ENCODE data around the gene ARHGAP12.
A peak's percentile ranks its signal among the peaks of the same experiment; 100 is the strongest.

The ARHGAP12 gene

DNA sequence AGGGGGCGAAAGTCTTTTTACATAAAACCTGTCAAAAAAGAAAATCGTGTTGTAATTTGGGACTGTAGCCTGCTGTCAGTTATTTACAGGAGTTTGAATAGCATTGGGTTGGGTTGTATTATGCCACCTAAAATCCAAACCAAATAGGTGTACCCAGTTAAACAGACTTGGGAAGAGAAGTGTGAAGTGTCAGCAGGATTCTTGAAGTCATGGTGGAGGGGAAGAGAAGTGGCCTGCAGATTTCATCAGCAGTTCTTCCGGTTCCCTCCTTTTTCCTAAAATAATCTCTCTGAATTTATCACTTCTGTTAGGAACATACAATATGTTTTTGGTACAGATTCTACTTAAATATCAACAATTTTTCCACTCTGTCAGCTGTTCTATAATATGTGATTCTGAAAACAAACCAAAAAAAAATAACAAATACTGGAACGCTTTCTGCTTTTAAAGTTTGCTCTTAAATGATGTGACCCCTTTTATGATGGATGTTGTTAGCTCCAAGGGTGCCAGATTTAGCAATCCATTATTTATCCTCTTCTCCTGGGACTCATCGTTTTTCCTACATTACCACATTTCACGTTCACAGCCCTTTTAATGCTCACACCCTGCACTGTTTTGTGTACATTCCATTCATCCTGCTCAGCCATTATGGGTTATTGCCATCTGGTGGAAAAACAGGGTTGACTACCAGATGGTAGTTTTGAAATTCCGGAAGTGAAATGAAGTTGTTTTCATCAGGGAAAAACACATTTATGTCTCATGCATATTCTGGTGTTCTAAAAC is 18.7 kb upstream of the ARHGAP12 start:
- DNase-seq, result peak; percentile 83

DNA sequence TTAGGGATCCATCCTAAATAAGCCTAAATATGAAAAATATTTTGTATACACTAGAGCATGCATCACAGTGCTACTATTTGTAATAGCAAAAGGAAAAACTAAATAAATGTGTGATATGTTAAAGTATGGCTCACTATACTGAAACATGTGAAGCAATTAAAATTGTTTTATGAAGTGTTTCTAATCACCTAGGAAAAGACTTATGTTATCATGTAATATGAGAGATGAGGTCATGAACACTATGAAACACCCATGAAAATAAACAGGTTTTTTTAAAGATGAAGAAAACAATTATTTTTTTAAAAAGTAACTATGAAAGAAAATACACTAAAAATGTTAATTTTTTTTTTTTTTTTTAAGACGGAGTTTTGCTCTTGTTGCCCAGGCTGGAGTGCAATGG is 16.8 kb upstream of the ARHGAP12 start:
- no peak for DNase-seq

DNA sequence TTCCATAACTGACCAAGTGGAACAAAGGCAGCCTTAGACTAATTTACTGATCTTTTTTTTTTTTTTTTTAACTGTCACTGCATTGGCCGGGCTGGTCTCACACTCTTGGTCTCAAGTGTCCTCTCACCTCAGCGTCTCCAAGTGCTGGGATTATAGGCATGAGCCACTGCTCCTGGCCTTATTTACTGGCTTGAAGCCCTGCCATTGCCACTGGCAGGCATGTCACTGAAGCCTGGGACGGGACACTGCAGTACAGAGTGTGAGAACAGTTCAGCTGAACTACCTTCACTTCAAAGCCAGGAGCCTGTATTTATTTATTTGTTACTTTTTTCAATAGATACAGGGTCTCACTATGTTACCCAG is 15.4 kb upstream of the ARHGAP12 start:
- DNase-seq, result no peak

DNA sequence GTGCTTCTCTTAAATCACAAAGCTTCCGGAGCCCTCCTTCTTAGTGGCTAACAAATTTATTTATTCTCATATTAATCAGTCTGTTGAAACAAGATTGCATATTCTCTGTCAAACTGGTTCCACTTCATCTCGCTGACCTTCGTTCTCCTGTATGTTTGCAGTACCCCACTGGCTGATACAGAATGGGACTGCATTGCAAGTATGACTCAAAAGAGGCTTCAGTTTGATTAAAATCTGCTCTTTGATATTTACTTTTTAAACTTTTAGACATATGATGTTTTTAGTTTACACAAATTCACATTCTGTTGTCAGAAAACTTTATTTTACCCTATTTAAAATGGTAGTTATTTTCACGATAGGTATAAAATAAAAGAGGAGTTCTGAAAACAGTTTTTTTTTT is 14.3 kb upstream of the ARHGAP12 start:
- DNase-seq, result no peak

DNA sequence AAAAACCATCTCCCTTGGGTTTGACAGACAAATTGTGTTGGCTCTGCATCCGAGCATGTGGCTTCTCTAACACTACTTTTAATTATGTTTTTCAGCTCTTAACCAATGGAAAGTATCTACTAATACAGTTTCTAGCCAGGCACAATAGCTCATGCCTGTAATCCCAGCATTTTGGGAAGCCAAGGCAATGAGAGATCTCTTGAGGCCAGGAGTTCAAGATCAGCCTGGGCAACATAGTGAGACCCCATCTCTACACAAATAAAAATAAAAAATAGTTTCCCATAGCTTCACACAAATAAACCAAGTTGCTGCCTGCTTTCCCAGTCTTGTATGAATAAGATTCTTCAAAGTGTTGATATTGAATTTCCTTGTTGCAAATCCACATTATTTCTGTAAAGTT is 13.8 kb upstream of the ARHGAP12 start:
- DNase-seq, result no peak

DNA sequence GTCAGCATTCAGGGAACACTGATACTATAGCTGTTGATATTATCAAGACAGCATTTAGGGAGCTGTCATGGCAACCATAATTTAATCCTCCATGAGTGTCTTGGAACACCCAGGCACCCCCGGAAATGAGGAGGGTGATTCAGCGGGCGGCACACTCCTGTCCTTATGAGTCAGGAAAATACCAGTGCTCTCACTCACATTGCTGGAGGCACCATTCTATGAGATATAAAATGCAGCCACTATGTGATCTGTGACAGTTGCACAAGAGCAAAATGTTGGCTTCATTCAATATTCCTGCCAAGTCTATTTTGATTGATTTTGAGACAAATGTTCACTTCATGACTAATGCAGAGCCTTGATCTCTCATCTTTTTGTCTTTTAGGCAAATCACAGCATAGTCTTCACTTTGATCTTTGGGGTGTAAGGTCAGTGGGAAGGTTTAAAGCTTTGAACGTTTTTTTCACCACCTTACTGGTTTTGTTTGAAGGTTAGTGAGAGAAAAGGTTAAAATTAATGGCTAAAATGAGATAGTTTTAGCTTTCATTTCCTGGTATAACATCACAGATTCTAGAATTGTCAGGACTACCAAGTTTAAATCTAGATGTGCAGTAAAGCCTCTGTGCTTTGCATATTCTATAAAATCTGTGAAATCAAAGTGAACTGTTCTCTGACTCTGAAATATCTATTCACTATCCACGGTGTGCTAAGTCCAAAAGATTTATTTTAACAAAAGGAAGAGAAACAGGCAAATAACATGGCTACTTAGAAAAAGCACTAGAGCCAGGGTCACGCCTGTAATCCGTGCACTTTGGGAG is 12.4 kb upstream of the ARHGAP12 start:
- peak; percentile 54 for DNase-seq

DNA sequence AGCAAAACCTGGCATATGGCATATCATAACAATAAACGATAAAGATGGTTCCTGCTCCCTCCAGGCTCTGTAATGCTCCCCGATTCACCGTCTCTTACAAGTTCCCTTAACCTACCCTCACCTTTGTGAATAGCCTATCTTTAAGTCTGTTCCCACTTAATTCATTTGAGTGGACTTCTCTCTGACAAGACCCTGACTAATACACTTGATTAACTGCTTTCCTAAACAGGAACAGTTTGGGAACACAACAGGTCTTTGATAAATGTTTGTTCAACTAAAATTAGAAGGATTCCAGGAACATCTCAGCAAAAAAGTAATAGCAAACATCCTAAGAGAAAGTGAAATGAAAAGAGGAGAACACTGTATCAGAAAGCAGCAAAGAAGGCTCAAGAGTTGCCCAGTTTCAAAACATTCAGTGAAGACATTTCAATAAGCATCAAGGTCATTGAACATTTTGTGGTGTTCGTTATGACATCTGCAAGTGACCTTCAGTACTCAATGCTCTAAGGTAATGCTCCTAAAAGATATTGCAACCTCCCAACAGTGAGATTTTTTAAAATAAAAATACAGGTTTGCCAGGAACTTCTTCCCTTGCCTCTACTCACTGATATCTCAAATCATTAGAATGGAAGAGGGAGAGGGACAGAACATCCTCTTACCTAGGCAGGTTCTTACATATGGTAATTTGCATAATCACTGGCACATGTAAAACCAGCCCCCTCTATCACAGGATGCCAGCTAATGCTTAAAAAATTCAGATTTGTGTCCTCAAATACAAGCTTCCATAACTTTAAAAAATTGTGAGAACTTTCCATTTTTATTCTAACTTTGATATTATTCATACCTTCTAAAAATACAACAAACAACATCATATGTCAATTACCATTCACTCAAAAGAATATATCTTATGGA is 11.4 kb upstream of the ARHGAP12 start:
- no peak for DNase-seq

DNA sequence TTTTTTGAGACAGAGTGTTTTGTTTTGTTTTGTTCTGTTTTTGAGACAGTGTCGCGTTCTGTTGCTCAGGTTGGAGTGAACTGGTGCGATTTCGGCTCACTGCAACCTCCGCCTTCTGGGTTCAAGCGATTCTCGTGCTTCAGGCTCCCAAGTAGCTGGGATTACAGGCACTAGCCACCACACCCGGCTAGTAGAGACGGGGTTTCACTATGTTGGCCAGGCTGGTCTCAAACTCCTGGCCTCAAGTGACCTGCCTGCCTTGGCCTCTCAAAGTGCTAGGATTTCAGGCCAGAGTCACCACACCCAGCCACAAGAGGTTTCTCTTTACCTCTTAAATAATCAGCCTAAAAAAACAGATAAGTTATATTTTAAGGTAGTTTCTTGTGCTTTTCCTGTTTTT is 8.7 kb upstream of the ARHGAP12 start:
- DNase-seq, result no peak

DNA sequence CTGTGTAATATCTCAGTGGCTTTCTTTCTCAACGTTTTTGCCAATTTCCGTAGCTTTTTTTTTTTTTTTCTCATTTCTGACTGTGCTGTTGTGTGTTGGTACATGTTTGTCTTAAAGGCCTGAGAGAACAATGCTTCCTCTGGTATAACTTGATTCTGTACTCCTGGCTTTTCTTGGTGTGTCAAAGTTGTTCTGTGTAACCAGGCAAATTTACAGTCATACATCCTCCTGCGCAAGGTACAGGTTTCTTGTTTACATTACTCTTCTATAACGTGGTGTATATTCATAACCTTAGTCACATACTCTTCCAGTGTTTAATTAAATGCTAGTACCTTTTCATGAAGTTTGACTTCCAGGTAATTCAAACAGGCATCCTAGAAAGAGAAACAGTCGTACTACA is 8.3 kb upstream of the ARHGAP12 start:
- DNase-seq, result no peak

DNA sequence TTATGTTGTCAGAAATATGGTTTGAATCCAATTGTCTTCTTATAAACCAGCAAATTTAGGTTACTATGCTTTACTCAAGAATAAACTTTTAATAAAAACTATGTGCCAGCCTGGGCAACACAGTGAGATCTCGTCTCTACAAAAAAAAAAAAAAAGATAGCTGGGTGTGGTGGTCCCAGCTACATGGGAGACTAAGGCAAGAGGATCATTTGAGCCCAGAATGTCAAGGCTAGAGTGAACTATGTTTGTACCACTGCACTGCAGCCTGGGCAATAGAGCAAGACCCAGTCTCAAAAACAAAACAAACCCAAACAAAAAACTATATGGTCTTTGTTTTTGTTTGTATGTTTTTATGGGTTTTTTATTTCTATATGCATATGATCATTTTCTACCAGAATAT is 7.5 kb upstream of the ARHGAP12 start:
- no peak for DNase-seq

DNA sequence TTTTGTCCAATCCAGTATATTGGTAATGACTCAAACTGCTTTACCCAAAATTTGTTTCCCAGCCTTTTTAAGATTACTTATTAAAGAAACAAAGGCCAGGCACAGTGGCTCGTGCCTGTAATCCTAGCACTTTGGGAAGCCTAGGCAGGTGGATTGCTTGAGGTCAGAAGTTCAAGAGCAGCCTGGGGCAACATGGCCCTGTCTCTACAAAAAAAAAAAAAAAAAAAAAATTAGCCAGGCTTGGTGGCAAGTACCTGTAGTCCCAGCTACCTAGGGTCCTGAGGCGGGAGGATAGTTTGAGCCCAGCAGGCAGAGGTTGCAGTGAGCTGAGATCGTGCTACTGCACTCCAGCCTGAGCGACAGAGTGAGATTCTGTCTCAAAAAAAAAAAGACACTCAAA is 7.0 kb upstream of the ARHGAP12 start:
- no peak for DNase-seq

DNA sequence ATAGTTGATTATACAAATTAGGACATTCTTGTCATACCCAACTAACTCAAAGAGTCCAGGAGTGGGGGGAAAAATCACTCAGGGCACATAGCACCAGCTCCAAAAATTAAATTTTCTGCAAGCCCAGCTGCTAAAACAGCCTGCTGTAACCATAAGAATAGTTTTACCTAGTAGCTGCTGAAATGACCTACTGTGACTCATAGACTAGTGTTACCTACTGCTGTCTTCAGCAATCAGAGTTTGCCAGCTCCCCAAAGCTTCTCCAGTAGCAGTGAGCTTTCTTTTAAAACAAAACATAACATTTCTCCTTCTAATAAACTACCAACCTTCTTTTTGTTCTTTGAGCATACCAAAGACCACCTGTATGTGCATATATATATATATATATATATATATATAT is 4.2 kb upstream of the ARHGAP12 start:
- no peak for DNase-seq

DNA sequence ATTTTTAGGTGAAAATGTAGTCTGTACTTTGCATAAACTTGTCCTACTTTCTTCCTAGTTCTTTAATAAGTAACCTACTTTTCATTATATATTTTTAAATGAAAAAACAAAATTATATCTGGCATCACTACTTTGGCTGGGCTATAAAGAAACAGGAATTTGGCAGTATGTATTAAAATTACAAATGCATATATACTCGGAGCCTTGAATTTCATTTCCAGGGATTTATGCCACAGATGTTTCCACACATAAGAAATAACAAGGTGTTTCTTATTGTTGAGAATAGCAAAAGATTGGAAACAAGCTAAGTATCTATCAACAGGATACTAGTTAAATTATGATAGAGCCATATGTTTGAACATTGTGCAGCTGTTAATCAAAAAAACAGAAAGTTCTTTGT is 2.2 kb upstream of the ARHGAP12 start:
- no peak for DNase-seq

DNA sequence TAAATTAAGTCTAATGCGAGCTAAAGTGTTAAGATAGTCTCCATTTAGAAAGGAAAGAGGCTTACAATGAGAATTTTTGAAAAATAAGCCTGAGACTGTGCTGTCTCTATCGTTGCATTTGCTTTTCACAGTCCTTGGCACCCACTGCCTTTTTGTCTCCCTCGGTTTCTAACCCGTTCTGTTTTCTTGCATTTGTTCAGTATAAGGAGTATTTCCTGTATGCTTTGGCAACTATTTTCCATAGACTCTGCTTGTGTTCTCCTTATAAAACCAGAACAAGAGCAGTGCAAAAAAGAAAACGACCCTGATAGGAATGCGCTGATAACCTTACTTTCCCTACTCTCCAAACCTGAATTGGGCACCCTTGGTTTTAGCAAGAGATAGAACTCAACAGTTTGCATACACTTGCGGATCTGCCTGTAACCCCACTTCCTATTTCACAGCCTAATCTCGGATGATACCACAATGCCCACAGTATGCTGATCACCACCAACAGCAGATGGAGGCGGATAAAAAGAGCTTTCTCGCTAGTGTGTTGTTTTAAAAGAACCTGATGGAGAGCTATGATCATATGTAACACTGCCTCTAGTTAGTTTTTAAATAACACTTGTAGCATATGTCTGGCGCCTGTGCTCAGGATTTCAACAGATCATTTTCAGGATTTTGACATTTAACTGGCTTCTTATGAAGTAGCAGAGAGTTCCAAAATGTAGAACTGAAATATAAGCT is 1.6 kb upstream of the ARHGAP12 start:
- DNase-seq, result no peak

DNA sequence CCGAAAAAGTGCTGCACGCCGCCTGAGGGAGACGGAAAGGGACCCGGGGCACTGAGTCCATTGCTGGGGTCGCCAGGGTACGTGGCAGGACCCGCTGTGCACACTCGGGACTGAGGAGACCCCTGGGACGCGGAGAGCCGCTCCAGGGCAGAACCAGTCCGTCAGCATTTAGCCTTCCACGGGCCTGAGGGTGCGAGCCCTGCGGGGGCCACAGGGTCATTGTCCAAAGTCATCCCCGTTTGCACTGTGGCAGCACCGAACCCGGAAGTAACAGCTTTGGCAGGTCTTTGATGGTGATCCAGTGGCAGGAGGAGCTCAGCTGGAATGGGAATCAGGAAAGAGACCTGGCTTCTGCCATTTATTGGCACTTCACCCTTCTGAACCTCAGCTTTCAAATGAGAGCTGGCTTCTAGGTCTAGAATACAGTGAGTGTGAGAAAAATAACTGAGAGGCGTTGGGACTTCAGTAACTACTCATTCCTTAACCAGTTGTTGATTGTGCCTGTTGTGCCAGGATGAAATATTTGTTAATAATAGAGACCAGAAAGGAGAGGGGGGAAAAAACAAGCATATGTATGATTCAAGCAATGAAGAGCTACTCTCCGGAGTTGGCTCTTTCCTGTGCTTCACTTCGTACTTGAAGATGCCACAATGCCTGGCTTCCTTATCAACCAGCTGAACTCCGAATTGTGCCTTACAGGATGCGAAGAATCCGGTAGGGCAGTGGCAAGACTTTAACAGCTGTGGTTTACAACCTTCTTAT is 811 bp upstream of the ARHGAP12 start:
- DNase-seq, result peak; percentile 13

DNA sequence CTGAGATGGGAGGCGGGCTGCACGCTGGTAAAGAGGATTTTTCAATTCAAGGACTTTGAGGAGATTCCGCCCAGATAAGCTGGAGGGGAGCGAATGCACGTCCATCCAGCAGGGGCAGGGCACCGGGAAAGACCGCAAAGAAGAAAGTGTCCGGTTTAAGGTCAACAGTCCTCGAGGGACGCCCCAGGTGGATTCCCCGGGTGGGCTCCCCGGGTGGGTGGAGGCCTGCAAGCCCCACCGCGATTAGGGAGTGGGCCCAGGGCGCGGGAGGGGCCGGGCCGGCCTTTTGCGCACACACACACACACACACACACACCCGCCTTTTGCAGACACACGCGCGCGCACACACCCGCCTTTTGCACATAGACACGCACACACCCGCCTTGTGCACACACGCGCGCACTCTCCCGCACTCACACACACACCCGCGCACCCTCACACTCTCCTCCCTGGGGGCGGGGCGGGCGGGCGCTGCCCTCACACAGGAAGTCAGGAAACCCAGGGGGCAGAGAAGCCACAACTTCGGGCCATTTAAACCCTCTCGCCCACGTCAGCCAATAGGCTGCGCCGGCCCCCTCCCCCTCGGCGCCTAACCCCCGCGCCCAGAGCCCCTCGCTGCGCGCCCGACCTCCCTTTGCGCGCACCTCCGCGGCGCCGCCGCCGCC is 615 bp downstream of the ARHGAP12 start:
- peak; percentile 31 for DNase-seq

DNA sequence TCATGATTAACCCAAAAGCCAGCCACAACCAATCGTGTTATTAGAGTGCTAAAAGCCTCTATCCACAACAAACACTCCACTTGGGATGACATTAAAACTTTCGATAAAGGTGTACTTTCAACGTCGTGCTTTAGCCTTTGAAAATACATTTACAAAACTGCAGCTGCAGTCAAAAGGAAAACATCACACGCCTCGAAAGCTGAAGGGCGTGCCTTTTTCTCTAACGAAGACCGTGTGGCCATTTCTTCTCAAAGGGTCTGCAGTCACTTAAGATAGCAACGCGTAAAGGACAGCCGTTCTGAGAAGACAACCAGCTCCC is 1.1 kb downstream of the ARHGAP12 start:
- DNase-seq, result no peak

DNA sequence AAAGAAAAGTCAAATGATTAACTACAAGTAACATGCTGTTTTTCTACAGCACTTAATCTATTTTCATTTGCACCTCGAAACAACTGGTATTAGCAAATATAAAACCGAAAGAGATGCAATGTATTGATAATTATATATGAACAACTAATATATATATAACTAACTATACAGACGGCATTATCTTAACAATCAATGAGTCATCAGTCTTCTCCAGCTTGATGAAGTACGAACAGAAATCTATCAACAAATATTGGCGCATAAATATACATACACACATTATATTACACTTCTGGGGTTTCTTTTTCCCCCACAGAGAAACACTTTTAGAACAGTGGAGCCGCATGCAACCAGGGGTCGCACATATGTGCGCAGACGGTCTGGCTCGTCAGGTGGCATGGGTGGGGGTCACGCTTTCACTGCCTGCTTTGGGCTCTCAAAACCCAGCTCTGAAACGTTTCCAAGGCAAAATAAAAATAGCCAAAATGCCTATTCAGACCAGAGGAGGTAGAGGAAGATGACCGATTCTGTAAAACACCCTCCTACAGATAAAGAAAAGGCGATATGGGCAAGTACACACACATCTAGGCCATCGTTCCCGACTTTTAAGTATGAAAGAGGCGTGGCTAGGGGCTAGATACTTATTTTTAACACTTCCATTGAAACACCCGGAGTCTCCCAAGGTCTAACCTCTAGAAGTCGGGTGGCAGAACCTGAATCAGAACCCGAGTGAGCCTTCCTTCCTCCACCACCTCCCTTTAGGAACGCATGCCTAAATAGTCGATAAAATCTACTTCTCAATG is 1.7 kb downstream of the ARHGAP12 start:
- no peak for DNase-seq

DNA sequence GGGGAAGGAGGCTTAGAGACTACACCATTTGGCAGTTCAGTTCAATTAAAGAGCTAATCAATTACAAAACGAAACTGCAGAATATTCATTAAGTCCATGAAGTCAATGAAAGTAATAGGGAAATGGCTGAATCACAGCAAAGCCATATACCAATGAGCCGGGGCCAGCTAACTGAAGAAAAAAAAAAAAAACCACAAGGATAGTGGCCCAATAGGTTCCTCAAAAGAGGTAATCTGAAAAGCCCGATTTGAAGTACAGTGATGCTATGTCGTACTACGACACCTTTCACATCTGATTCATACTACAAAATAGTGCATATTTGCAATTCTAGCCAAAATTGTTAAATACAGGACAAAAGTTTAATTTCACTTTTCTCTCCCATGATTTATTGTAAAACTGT is 2.5 kb downstream of the ARHGAP12 start:
- DNase-seq, result no peak

DNA sequence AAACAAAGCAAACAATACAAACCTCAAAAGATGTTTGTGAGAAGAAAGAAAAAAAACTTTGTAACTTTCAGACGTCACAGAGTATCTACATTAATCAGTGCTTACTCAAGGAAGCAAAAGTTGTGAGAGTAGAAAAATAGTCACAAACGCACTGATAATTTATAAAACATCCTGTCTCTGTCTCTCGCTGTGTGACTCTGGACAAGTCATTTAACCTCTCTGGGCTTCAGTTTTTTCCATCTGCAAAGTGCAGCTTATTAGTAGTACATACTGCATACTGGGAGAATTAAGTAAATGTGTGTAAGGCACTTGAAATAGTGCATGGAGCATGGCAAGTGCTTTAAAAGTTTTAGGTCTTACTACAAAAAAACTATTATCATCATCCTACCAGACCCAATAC is 3.8 kb downstream of the ARHGAP12 start:
- no peak for DNase-seq

DNA sequence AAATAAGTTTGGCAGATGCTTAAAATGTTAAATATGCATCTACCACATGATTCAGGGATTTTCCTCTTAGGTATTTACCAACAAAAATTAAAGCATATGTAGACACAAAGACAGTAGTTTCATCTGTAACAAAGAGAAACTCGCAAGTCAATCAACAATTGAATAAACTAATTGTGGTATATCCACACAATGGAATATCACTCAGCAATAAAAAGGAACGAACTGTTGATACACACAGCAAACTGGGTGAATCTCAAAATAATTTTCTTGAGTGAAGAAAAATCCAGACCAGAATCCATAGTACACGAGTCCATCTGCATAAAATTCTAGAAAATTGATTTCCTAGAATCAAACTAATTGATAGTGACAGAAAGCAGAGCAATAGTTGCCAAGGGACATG is 5.2 kb downstream of the ARHGAP12 start:
- no peak for DNase-seq
